ENCODE results near the gene NECTIN3.

- TF ChIP-seq, protein P1, sequence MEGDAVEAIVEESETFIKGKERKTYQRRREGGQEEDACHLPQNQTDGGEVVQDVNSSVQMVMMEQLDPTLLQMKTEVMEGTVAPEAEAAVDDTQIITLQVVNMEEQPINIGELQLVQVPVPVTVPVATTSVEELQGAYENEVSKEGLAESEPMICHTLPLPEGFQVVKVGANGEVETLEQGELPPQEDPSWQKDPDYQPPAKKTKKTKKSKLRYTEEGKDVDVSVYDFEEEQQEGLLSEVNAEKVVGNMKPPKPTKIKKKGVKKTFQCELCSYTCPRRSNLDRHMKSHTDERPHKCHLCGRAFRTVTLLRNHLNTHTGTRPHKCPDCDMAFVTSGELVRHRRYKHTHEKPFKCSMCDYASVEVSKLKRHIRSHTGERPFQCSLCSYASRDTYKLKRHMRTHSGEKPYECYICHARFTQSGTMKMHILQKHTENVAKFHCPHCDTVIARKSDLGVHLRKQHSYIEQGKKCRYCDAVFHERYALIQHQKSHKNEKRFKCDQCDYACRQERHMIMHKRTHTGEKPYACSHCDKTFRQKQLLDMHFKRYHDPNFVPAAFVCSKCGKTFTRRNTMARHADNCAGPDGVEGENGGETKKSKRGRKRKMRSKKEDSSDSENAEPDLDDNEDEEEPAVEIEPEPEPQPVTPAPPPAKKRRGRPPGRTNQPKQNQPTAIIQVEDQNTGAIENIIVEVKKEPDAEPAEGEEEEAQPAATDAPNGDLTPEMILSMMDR (IDR thresholded peaks at IDR 0.05): no peak
- TF ChIP-seq POLR2A (IDR thresholded peaks at IDR 0.05) (no peak), EP300 (IDR thresholded peaks at IDR 0.05) (no peak)
Observed at GRCh38 chr3:111151438-111151837, 79.8 kb downstream of the NECTIN3 start.

All from ovary (tissue), 3 donors.